SK-N-SH treated with all-trans-retinoic acid at 6 μM for 48 hours (cell line): ENCODE results near the gene TTC8.

ENCODE experiments used
- OSR1 ChIP-seq: fragments of 250-450 bp; sonication (Bioruptor Pico); IDR thresholded peaks from 2 replicates; pipeline ENCODE4 v1.8.0; 2022; ENCODE audit warnings: moderate library complexity, mild to moderate bottlenecking, inconsistent platforms
- PPARA ChIP-seq: fragments of 250-450 bp; sonication (Bioruptor Pico); IDR thresholded peaks from 2 replicates; pipeline ENCODE4 v1.5.0; 2020; ENCODE audit warnings: mild to moderate bottlenecking, borderline replicate concordance
- ZC3H10 ChIP-seq: fragments of 250-450 bp; sonication (Bioruptor Pico); IDR thresholded peaks from 2 replicates; pipeline ENCODE4 v1.5.1; 2021; ENCODE audit warnings: mild to moderate bottlenecking, moderate library complexity
- ZFP3 ChIP-seq: fragments of 250-450 bp; sonication (Bioruptor Pico); IDR thresholded peaks from 2 replicates; pipeline ENCODE4 v1.5.0; 2020; ENCODE audit warnings: mild to moderate bottlenecking, moderate library complexity
- ZNF70 ChIP-seq: fragments of 450-650 bp; formaldehyde crosslinking; IDR thresholded peaks from 2 replicates; pipeline ENCODE4 v1.5.0; 2020; ENCODE audit warnings: mild to moderate bottlenecking, moderate library complexity
- TF ChIP-seq, protein P1 (sequence below): fragments of 250-450 bp; sonication (Bioruptor Pico); IDR thresholded peaks from 2 replicates; pipeline ENCODE4 v1.8.0; 2020; ENCODE audit warnings: mild to moderate bottlenecking, moderate library complexity, borderline replicate concordance
- TF ChIP-seq, protein P2 (sequence below): fragments of 250-450 bp; sonication (Bioruptor Pico); IDR thresholded peaks from 2 replicates; pipeline ENCODE4 v1.5.1; 2021; ENCODE audit warnings: mild to moderate bottlenecking, moderate library complexity

DNA sequence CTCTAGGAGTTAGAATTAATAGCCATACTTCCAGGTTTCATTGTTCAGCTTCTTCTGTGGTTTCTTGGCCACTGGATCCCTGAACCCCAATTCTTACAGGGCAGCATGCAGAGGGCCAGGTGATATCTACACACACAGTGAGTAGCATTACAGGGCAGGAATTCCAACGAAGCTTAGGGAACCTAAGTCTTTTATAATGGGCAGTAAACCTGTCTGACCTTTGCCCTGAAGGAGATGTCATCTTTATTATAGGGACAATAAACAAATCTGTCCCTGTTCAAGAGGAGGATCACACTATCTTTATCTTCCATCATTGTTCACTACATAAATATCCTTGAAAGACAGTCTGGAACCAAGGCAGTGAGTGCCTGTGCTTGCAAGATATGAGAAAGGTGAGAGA, 20.0 kb upstream of the TTC8 start:
- TF ChIP-seq, protein P1, sequence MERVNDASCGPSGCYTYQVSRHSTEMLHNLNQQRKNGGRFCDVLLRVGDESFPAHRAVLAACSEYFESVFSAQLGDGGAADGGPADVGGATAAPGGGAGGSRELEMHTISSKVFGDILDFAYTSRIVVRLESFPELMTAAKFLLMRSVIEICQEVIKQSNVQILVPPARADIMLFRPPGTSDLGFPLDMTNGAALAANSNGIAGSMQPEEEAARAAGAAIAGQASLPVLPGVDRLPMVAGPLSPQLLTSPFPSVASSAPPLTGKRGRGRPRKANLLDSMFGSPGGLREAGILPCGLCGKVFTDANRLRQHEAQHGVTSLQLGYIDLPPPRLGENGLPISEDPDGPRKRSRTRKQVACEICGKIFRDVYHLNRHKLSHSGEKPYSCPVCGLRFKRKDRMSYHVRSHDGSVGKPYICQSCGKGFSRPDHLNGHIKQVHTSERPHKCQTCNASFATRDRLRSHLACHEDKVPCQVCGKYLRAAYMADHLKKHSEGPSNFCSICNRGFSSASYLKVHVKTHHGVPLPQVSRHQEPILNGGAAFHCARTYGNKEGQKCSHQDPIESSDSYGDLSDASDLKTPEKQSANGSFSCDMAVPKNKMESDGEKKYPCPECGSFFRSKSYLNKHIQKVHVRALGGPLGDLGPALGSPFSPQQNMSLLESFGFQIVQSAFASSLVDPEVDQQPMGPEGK (CRISPR knock-in tag), result no peak
- TF ChIP-seq OSR1 (no peak), ZC3H10 (CRISPR knock-in tag) (no peak), PPARA (CRISPR knock-in tag) (no peak), ZFP3 (CRISPR knock-in tag) (no peak), ZNF70 (CRISPR knock-in tag) (no peak)
- TF ChIP-seq, protein P2, sequence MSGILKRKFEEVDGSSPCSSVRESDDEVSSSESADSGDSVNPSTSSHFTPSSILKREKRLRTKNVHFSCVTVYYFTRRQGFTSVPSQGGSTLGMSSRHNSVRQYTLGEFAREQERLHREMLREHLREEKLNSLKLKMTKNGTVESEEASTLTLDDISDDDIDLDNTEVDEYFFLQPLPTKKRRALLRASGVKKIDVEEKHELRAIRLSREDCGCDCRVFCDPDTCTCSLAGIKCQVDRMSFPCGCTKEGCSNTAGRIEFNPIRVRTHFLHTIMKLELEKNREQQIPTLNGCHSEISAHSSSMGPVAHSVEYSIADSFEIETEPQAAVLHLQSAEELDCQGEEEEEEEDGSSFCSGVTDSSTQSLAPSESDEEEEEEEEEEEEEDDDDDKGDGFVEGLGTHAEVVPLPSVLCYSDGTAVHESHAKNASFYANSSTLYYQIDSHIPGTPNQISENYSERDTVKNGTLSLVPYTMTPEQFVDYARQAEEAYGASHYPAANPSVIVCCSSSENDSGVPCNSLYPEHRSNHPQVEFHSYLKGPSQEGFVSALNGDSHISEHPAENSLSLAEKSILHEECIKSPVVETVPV (CRISPR knock-in tag), result no peak
